SKM-1 (cell line): ENCODE measurements around the gene RBM5.

ENCODE experiments used
- DNase-seq: peaks from one replicate; lab custom pipeline; 2025; ENCODE audit not compliant: unreplicated experiment; lab: John Stamatoyannopoulos, UW

The RBM5 gene

GRCh38 chr3:50158530-50159146 lies 69.9 kb downstream of the RBM5 start:
- no peak for DNase-seq

GRCh38 chr3:50160561-50160983 lies 71.9 kb downstream of the RBM5 start:
- DNase-seq: no peak

DNA sequence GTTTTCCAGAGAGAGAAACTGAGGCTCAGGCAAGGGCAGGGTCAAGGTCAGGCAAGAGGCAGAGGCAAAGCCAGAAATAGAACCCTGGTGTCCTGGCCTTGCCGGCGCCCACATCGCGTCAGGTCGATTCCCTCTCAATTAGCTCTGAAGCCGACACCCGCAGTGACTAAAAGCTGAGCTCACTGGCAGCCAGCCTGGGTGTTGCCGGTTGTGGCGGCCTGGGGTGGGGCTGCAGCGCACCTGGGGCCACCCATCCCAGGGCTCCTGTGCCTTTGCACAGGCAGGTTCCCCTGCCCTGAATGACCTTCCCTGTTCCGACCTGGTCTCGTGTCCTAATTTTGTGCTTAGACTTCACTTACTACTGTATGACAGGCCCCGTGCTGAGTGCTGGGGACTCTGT lies 72.6 kb downstream of the RBM5 start:
- DNase-seq: no peak

GRCh38 chr3:50162034-50162883 lies 73.5 kb downstream of the RBM5 start:
- DNase-seq: no peak

DNA sequence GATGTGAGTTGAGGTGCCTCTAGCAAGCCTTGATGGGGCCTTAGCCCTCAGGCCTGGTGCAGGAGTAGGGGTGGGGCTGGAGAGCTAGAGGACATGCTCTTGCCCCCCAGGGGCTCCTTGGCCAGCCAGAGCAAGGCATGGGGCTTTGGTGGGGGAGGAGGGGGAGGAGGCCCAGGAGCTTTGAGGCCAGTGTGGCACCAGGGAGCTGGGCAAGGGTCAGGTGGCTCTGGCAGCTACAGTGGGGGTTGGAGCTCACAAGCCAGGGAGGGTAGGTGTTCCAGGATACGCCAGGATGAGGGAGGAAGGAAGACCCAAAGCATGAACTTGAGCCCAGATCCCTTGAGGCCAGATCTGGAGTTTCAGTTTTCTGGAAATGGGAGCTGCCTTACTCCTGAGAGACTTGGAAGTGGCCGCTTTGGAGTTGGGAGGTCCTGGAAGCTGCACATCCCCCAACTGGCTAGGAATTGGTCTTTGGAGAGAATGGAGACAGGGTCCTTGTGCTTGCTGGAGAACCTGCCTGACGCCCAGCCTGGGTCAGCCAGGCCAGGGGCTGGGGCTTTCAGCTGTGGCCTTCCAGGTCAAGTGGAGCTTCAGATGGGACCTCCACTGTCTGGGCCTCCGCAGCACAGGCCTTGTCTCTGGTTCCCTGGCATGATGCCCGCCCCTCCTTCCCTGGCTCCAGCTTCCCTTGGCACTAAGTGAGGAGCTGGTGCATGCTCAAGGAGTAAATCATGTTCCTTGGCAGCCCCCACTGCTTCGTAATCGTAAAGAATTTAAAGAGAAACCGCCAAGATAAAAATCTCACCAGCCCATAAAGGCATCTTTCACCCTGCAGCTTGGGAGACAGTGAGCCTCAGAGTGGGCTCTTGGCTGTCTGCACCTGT lies 75.1 kb downstream of the RBM5 start:
- no peak for DNase-seq

DNA sequence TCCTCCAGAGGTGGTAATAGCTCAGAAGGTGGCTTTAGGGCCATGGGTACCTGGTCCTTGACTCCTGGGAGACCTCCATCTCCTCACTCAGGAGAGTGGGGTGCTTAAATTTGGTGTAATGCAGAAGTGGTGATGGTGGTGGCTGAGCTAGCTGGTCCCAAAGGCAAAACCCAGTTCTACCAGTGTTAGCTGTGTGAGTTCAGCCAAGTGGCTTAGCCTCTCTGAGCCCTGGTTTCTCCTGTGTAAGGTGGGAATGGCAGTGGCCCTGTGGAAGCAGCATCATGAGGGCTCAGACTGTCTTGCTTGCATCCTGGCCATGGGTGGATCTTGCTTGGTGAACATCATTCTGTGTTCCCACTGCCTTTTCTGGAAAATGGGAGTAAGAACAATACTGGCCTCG lies 75.8 kb downstream of the RBM5 start:
- no peak for DNase-seq

GRCh38 chr3:50164984-50165909 lies 76.5 kb downstream of the RBM5 start:
- no peak for DNase-seq

DNA sequence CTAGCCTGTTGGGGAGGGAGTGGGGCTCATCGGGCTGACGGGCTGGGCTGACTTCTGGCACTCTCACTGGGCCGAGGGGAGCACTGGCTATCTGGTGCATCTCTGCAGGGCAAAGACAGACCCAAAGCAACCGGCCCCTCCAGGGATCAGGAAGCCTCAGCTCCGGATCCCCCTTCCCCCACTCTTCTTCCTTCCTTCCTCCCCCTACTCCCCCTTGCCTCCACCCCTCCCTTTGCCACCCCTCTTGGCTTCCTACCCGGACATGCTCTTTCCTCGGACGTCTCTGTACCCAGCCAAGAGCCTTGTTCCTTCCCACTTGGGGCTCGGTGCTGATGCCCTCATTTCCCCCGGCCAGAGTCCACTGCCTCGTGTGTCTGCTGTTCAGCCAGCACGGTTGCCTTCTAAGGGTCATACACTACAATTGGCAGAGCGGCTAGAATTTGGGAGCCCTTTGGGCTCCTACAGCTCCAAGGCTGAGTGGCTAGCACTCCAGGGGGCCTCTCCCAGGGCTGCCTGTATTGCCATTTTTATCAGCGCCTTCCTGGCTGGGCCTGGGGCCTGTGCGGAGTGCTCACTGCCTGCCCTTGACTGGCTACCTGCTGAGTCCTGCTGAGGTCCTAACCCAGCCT lies 77.3 kb downstream of the RBM5 start:
- no peak for DNase-seq

DNA sequence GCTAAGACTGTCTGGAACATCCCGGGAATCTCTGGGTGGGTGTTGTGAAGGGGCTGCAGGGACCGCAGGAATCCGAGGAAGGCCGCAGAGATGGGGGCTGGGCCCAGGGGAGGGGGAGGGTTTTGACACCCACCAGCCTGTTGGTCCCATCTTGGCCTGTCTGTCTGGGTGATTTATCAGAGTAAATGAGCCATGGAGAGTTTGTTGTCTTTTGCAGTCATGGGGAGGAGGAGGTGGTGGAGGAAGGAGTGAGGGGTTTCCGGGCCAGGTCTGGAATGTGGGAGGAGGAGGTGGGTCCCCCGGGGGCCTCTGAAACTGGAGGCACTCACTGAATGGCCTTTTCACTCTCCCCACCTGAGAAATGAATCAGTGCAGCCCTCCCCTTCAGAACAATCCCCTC lies 77.9 kb downstream of the RBM5 start:
- DNase-seq: no peak

DNA sequence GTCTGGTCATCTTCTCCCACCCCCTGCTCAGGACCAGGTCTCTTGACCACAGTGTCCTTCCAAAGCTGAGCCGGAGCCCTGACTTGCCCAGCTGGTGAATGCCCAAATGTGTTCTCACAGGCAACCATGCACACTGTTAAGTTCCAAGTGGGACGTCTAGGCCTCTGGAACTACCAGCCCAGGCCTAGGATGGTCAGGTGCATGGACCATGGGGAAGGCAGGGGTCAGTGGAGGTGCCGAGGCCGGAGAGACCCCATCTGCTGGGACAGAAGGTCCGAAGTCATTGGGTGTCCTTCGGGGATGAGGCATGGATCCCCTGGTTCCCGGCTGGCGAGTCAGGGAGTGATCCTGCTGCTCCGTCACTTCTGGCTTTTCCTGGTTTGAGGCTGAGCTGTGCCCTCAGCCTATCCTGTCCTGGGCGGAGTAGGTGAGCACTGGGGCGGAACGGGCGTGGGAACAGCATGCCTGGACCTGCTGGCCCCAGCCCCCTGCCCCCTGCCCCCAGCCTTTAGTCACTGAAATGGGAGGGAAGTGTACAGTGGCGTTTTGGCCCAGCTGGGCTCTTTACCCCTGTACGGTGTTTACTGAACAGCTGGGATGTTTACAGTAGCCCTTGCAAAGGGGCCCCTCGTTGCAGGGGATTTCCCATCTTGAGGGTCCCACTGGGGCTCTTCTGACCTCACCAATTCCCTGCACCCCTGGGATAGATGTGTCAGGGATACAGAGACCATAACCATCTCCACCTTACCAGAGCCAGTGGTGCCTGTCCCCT lies 78.5 kb downstream of the RBM5 start:
- DNase-seq: no peak

- no peak for DNase-seq
These were observed 79.1 kb downstream of the RBM5 start for GRCh38 chr3:50167841-50168209.

DNA sequence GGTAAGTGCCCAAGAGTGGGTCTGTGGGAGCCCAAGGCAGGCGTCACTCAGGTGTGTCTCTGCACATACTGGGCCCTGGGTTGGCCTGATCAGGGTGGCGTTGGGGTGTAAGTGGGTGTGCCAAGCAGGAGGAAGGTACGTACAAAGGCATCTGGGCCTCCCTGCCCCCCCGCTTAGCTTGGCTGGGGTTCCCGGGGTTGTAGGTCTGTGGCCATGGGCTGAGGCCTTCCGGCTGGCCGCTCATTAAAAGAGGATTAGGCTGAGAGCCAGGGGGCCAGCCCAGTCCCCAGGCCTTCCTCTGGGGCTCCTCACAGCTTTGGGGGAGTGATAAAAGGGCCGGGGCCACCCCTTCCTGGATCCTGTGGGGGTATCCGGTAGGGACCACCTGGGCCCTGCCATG lies 79.7 kb downstream of the RBM5 start:
- DNase-seq: no peak
